ENCODE data around the gene WDR87. TPM values are rescaled to one million over a fixed set of nuclear protein-coding genes. Genes with fewer than 3 reads are reported as not detected.

Gene WDR87
- total and polyA plus RNA-seq, 2 donors from 2014 or later: not detected

DNA sequence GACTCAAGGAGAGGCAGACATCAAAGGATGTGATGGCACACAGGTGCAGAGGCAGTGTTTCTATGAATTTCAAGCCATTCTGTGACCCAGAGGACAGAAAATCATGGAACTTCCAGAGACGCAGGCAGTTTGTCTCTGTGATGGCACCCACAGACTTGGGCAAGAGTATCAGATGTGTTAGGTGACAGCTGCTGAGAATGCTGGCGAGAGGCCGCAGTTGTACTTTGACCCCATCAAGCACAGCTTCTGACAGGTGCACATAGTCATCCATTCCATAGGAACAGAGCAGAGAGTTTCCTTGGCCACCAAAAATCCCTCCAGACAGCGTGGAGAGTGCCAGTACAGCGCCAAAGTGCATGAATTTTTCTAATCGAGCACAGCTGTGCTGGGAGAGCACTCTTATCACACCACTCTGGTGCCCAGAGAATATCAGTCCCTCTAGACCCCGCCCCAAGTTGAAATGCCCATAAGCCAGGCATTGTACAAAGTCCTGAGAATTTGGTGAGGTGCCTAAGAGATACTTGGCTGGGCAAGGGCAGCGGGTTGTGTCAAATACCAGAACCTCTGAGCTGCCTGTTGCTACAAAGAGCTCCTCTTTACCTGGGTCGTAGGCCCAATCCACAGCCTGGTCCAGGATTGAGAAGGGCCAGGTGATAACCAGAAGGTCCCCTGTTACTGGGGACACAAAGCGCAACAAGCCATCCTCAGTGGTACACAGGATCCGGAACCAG lies 12.4 kb downstream of the WDR87 start:
- no peak overlapping the region for H3K4me3 ChIP-seq (ENCODE audit: low read length in 3 of 3)
- DNase-seq: no peak
- no peak overlapping the region for H3K9ac ChIP-seq (ENCODE audit: low read length in 3 of 3)
- no peak for FAIRE-seq
- no peak overlapping the region for H3K27ac ChIP-seq (ENCODE audit: low read depth in 2 of 2, low read length in 2 of 2)
- H3K4me1 ChIP-seq (ENCODE audit: control insufficient read depth in 2 of 3, insufficient read depth in 2 of 3, low read depth in 1 of 3, low read length in 3 of 3): no peaks in the 10 kb centered on the region
- TF ChIP-seq, protein P1, sequence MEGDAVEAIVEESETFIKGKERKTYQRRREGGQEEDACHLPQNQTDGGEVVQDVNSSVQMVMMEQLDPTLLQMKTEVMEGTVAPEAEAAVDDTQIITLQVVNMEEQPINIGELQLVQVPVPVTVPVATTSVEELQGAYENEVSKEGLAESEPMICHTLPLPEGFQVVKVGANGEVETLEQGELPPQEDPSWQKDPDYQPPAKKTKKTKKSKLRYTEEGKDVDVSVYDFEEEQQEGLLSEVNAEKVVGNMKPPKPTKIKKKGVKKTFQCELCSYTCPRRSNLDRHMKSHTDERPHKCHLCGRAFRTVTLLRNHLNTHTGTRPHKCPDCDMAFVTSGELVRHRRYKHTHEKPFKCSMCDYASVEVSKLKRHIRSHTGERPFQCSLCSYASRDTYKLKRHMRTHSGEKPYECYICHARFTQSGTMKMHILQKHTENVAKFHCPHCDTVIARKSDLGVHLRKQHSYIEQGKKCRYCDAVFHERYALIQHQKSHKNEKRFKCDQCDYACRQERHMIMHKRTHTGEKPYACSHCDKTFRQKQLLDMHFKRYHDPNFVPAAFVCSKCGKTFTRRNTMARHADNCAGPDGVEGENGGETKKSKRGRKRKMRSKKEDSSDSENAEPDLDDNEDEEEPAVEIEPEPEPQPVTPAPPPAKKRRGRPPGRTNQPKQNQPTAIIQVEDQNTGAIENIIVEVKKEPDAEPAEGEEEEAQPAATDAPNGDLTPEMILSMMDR (IDR thresholded peaks at IDR 0.05; ENCODE audit: borderline replicate concordance, extremely low read depth, insufficient read depth): no peak
- intact Hi-C loops (cut with DNase I): no loop called here
- no peaks in the 10 kb centered on the region for H3K36me3 ChIP-seq (ENCODE audit: control insufficient read depth in 2 of 3, insufficient read depth in 3 of 3, low read length in 3 of 3)
- H3K27me3 ChIP-seq (ENCODE audit: control insufficient read depth, insufficient read depth, low read length): no peaks in the 10 kb centered on the region
- H3K9me3 ChIP-seq (ENCODE audit: control insufficient read depth in 2 of 3, insufficient read depth in 1 of 3, low read length in 3 of 3): no peaks in the 10 kb centered on the region

DNA sequence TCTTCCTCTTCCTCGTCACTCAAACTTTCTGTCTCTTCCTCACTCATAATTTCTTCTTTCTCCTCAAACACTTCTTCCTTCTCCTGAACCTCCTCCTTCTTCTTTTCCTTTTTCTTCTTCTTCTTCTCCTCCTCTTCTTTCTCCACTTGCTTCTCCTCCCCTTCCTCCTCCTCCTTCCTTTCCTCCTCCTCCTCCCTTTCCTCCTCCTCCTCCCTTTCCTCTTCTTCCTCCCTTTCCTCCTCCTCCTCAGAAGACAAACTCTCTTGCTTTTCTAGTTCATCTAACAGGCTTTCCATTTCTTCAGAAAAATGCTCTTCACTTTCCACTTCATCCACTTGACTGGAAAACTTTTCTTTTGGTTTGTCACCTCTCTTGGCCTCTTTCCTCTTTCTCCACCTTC lies 19.8 kb downstream of the WDR87 start:
- peaks cover 0 to 9% (median 4%) of the 10 kb centered on the region in 3 donors for H3K9me3 ChIP-seq (ENCODE audit: control insufficient read depth in 2 of 3, insufficient read depth in 1 of 3, low read length in 3 of 3)
- DNase-seq (no peak), FAIRE-seq (no peak)
- no peak overlapping the region for H3K27ac ChIP-seq (ENCODE audit: low read depth in 2 of 2, low read length in 2 of 2)
- no peaks in the 10 kb centered on the region for H3K4me1 ChIP-seq (ENCODE audit: control insufficient read depth in 2 of 3, insufficient read depth in 2 of 3, low read depth in 1 of 3, low read length in 3 of 3)
- no peak overlapping the region for H3K4me3 ChIP-seq (ENCODE audit: low read length in 3 of 3)
- H3K36me3 ChIP-seq (ENCODE audit: control insufficient read depth in 2 of 3, insufficient read depth in 3 of 3, low read length in 3 of 3): no peaks in the 10 kb centered on the region
- TF ChIP-seq, protein P1 (IDR thresholded peaks at IDR 0.05; ENCODE audit: borderline replicate concordance, extremely low read depth, insufficient read depth): no peak
- no peaks in the 10 kb centered on the region for H3K27me3 ChIP-seq (ENCODE audit: control insufficient read depth, insufficient read depth, low read length)
- no peak overlapping the region for H3K9ac ChIP-seq (ENCODE audit: low read length in 3 of 3)
- intact Hi-C loops (cut with DNase I): no loop called here

DNA sequence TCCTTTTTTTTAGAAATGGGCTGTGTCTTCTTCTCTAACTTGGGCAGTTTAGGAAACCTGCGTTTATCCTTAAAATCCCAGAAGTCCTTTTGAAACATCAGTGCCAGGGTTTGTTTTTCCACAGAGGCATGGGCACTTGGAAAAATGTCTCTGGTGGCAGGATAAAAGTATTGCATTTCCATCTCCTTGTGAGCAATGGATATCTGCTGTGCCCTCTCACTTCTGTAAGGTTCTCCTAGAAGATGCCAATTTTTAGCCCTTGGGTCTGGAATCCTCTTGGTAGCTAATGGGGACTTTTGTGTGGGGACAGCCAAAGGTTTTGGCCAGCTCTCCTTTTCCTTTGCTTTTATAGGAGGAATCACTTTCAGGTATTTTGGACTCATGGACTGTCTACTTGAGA lies 21.0 kb downstream of the WDR87 start:
- no peak for DNase-seq

More for the DNA sequence above, 21.0 kb downstream of the WDR87 start:
- H3K27me3 ChIP-seq (ENCODE audit: control insufficient read depth, insufficient read depth, low read length): no peaks in the 10 kb centered on the region
- no peaks in the 10 kb centered on the region for H3K36me3 ChIP-seq (ENCODE audit: control insufficient read depth in 2 of 3, insufficient read depth in 3 of 3, low read length in 3 of 3)
- intact Hi-C loops (cut with DNase I): no loop called here
- no peak overlapping the region for H3K27ac ChIP-seq (ENCODE audit: low read depth in 2 of 2, low read length in 2 of 2)
- H3K4me3 ChIP-seq (ENCODE audit: low read length in 3 of 3): no peak overlapping the region
- no peak for FAIRE-seq
- H3K9me3 ChIP-seq (ENCODE audit: control insufficient read depth in 2 of 3, insufficient read depth in 1 of 3, low read length in 3 of 3): peaks cover 0 to 10% (median 5%) of the 10 kb centered on the region in 3 donors
- H3K4me1 ChIP-seq (ENCODE audit: control insufficient read depth in 2 of 3, insufficient read depth in 2 of 3, low read depth in 1 of 3, low read length in 3 of 3): no peaks in the 10 kb centered on the region
- TF ChIP-seq, protein P1 (IDR thresholded peaks at IDR 0.05; ENCODE audit: borderline replicate concordance, extremely low read depth, insufficient read depth): no peak
- H3K9ac ChIP-seq (ENCODE audit: low read length in 3 of 3): no peak overlapping the region

Data from kidney (tissue), 14 donors.